RCC 7860 (cell line): ENCODE measurements around the gene TPR.

Source experiments
- DNase-seq: peaks from one replicate; pipeline ENCODE4 v3.0.0-alpha.2; 2015; ENCODE audit warnings: low spot score
- FAIRE-seq: peaks from 2 replicates; lab custom pipeline; 2012; peaks lifted over from hg19 to GRCh38; lab: Jason Lieb, UNC

TPR gene

DNA sequence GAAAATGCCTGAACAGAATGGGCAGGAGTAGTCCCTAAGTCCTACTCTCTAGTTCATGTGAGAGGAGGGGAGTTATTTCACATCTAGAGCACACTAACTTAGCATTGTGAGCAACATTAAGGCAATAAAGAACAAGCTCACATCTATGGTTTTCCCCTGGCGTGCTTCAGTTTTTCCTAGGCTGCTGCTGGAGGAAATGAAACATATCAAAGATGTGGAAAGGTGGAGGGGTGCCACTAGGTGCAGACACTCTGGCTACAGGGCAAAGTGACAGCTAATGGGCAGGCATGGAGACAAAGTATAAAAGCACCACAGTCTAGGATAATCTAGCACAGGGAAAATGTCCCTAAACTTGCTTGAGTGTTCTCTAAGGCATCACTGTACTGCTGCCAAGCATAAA, 82.2 kb downstream of the TPR start:
- DNase-seq (no peak), FAIRE-seq (no peak)

DNA sequence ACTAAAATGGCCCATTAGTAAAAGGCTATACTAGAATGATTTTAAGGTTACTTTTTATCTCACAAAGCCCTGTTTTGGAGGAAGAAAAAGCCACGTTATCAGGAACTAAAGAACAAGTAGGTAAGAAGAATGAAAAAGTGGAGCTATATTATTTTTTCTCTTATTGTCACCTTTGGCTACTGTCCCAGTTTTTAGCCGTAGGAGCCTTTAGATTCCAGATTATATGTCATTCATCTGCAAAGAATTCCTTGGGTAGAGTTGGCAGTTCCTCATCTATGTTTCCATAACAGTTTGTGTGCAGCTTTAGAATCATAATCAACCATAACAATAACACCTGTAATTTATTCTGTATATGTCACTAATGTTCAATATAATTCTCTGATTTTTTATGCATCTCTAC, 83.8 kb downstream of the TPR start:
- no peak for DNase-seq
- no peak for FAIRE-seq

DNA sequence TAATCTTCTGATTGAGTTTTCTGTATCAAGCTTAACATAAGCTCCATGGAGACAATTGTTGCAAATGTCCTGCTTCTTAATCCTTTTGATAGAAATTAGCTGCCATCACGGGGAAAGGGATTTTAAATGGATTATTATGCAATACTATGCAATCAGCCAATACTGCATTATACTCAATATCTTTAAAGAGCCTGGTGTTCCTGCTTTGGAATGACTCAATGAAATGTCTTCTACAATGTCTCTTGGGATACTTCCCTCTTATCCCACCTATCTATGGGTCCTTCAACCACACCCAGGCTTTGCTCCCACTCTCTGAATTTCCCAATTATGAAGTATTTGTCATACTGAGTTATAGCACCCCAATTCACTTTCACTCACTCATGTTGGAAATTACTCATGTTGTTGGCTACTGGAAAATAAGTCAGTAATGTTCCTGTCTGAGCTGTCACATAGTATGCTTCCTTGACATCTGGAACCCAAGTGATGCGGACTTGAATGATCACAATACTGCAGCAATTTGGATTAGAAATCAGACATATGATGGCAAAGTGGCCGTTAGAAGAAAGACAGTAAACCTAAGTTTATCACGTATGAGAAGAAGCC, 85.0 kb downstream of the TPR start:
- FAIRE-seq (no peak), DNase-seq (no peak)

DNA sequence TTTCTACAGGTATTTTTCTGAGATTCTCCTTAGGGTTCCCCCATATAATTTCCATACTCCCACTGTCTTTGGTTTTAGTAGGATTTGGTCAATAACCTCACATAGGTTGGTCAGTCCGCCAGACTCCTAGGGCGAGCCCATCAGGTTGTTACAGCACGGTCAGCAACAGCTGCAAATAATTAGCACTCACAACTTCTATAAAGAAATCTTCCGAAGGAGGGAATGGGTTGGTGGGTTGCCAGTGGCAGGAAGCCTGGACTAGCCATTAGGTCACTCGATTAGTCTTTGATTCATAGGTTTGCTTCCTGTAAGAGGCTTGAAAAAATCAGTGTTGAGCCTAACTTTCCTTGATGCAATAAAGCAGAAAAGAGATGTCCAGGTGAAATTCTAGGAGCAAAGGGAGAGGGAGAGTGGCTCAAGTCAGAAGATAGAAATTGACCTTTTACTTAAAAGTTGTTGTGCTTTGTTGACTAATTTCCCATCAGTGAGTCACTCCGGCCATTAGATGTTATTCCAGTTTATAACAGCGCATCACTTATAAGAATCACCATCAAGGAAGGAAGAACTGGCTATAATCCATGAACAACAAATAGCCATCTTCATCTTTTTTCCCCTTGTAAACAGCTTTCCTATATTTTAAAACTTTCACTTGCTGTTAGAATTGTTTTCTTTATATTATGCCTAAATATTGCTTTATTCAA, 88.3 kb downstream of the TPR start:
- FAIRE-seq (no peak), DNase-seq (no peak)

DNA sequence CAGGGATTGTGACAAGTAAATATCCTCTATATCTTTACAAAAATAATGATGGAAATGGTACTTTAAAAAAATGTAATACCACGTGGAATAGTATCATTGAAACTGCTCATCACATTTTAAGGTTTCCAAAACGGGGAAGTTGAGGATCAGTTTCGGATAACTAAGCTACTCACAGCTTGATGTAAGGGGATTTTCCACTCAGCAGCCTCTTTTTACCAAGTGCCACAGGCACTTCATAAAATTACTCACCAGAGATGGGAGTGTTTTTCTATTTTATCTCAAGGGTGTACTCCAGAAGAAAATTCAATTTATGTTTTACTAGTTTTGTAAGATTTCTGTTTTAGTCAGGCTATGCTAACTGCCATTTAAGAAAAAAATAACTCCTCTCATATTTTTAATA, 91.7 kb downstream of the TPR start:
- no peak for DNase-seq
- no peak for FAIRE-seq

DNA sequence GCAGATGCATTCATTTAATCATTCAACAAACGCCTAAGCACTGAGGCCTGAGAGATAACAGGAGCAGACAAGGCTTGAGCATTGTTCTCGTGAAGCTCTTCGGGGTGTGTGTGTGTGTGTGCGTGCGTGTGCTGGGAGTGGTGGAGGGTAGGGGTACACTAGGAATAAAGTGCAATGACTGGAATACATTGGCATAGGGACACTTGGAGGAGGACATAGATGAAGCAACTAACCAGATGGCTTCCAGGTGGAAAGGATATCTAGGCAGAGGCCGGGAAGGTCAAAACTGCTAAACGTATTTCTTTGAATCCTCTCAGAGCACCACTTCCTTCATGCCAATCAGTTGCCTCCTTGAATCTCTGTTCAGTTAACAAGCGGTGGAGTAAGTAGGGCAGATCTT, 92.6 kb downstream of the TPR start:
- FAIRE-seq = no peak

DNA sequence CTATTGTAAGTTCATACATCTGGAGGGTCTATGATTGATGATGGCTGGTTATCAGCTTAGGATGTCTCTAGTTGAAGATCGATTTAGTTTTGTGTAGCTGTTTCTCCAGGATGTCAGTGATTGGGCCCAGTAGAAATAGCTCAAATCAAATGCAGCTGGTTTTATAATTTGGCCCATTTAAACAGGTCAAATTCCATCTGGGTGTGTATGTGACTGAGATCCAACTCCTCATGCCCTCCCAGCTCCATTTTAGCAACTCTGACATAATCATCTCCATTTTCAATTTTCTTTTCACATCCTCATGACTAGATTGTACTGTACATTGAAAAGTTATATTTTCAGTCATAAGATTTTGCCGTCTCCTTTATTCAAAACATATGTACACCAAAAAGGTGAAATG, 99.2 kb downstream of the TPR start:
- FAIRE-seq (no peak), DNase-seq (no peak)

More for the DNA sequence above, 92.6 kb downstream of the TPR start:
- no peak for DNase-seq

GRCh38 chr1:186272486-186272885, 102.6 kb downstream of the TPR start:
- no peak for DNase-seq
- no peak for FAIRE-seq

DNA sequence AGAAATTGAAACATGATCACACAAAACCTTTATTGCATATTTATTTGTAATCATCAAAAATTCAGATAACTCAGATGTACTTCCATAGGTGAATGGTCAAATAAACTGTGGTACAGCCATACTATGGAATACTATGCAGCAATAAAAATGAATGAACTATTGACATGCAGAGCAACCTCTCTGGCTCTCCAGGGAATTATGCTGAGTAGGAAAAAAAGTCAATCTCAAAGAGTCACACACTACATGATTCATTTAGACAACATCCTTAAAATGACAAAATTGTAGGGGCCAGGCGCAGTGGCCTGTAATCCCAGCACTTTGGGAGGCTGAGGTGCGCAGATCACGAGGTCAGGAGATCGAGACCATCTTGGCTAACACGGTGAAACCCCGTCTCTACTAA, 104.0 kb downstream of the TPR start:
- FAIRE-seq (no peak), DNase-seq (no peak)
